Upper lobe of left lung (tissue), 6 donors: Measurements from ENCODE around the gene ADAMTS17. TPM values are rescaled to one million over a fixed set of nuclear protein-coding genes. Genes with fewer than 3 reads are reported as not detected.

Experiments
- ATAC-seq, 2 donors: fragments of 200-7000 bp; cut with Tn5 transposase; one replicate each; pipeline ENCODE4 v1.9.1; 2022; ENCODE audit warnings: mild to moderate bottlenecking in 2 of 2, moderate library complexity in 2 of 2; ENCODE audit not compliant: low FRiP score in 2 of 2
- DNase-seq, 2 donors: peaks; one replicate each; pipeline ENCODE4 v3.0.0-alpha.2; 2019 to 2020
- H3K27ac ChIP-seq, 4 donors: fragments of 200-600 bp; sonication (generic); one replicate each; pipeline ENCODE4 v1.5.1; 2016 to 2019
- H3K27me3 ChIP-seq, 4 donors: fragments of 200-600 bp; sonication (generic); one replicate each; pipeline ENCODE4 v1.5.1; 2017 to 2019
- H3K36me3 ChIP-seq, 4 donors: fragments of 200-600 bp; sonication (generic); one replicate each; pipeline ENCODE4 v1.5.1; 2016 to 2019
- H3K4me1 ChIP-seq, 4 donors: fragments of 200-600 bp; sonication (generic); one replicate each; pipeline ENCODE4 v1.5.1; 2018 to 2019
- H3K4me3 ChIP-seq, 4 donors: fragments of 200-600 bp; sonication (generic); one replicate each; pipeline ENCODE4 v1.5.1; 2017 to 2019; ENCODE audit warnings: mild to moderate bottlenecking in 2 of 4, moderate library complexity in 1 of 4
- H3K9me3 ChIP-seq, 4 donors: fragments of 200-600 bp; sonication (generic); one replicate each; pipeline ENCODE4 v1.5.1; 2018 to 2019
- CTCF ChIP-seq, 6 experiments: fragments of 450-650 bp in 4 of 6; fragments of 200-600 bp in 2 of 6; sonication (generic) in 2 of 6; IDR thresholded peaks; one replicate each; pipeline ENCODE4 v1.5.1; 2016 to 2019; ENCODE audit warnings: antibody characterized with exemption in 6 of 6
- EP300 ChIP-seq, 4 donors: sonication (generic); formaldehyde crosslinking; IDR thresholded peaks; one replicate each; pipeline ENCODE4 v1.5.1; 2017; ENCODE audit warnings: antibody characterized with exemption in 4 of 4, control low read depth in 2 of 4
- POLR2A ChIP-seq, 4 donors: fragments of 450-650 bp; IDR thresholded peaks; one replicate each; pipeline ENCODE4 v1.5.1; 2016 to 2017; ENCODE audit warnings: antibody characterized with exemption in 4 of 4, mild to moderate bottlenecking in 2 of 4
- POLR2AphosphoS5 ChIP-seq, 2 donors: sonication (generic); formaldehyde crosslinking; IDR thresholded peaks; one replicate each; pipeline ENCODE4 v1.5.1; 2017; ENCODE audit warnings: antibody characterized with exemption in 2 of 2
- WGBS, 2 donors: methylation state at CpG; one replicate each; pipeline ENCODE4 v1.1.5; 2017 to 2018; 5-methylcytosine and 5-hydroxymethylcytosine counted together
- total RNA-seq, 6 donors: library from RNA; depleted of rRNA in 4 of 6; stranded (reverse); fragments of >200 nt in 4 of 6; gene quantifications; one replicate each; pipeline versions ENCODE4 v1.1.0 to v1.2.1, GENCODE V29; 2016 to 2021
- donor health status: DM: no; HTN: no; CAD: no; lungs with moderate emphysema.
- donor health status: DM: no; HTN: yes; CAD: no; lungs with severe emphysema.

The ADAMTS17 gene
- total RNA-seq, 6 donors from 2014 or later = 3.2 to 11.5 (median 5.7) TPM

GRCh38 chr15:100180921-100181320 is 160.9 kb downstream of the ADAMTS17 start:
- Histone ChIP-seq H3K4me1 (no peaks in the 10 kb centered on the region), H3K4me3 (no peak overlapping the region), H3K36me3 (no peaks in the 10 kb centered on the region), H3K27ac (no peak overlapping the region), H3K9me3 (no peaks in the 10 kb centered on the region), H3K27me3 (no peaks in the 10 kb centered on the region)
- WGBS, 2 donors = 90 to 93% methylated on average over 2 of the region's 2 CpGs
- TF ChIP-seq CTCF (IDR thresholded peaks at IDR 0.05) (no peak), POLR2A (IDR thresholded peaks at IDR 0.05) (no peak), POLR2AphosphoS5 (IDR thresholded peaks at IDR 0.05) (no peak), EP300 (IDR thresholded peaks at IDR 0.05) (no peak)
- DNase-seq = no peak
- no peak for ATAC-seq

GRCh38 chr15:100175406-100176114 is 166.2 kb downstream of the ADAMTS17 start:
- 51 to 60% methylated on average over 12 of the region's 12 CpGs for WGBS, 2 donors
- no peak overlapping the region for H3K27ac ChIP-seq
- no peak for TF ChIP-seq EP300 (IDR thresholded peaks at IDR 0.05)
- TF ChIP-seq POLR2A (IDR thresholded peaks at IDR 0.05) = no peak
- TF ChIP-seq CTCF (IDR thresholded peaks at IDR 0.05) = no peak
- no peak for TF ChIP-seq POLR2AphosphoS5 (IDR thresholded peaks at IDR 0.05)
- no peak overlapping the region for H3K4me3 ChIP-seq
- H3K4me1 ChIP-seq = no peaks in the 10 kb centered on the region
- DNase-seq (no peak), ATAC-seq (peak in 1 of 2 donors; percentile 12)
- H3K27me3 ChIP-seq = no peaks in the 10 kb centered on the region
- H3K9me3 ChIP-seq = peaks cover 8 to 28% (median 16%) of the 10 kb centered on the region in 4 donors
- H3K36me3 ChIP-seq = no peaks in the 10 kb centered on the region

GRCh38 chr15:100174904-100175275 is 166.9 kb downstream of the ADAMTS17 start:
- no peak overlapping the region for H3K4me3 ChIP-seq
- 84 to 89% methylated on average over 3 of the region's 3 CpGs for WGBS, 2 donors
- H3K9me3 ChIP-seq = peaks cover 8 to 28% (median 16%) of the 10 kb centered on the region in 4 donors
- no peak for ATAC-seq
- no peaks in the 10 kb centered on the region for H3K27me3 ChIP-seq
- DNase-seq = no peak
- no peaks in the 10 kb centered on the region for H3K36me3 ChIP-seq
- H3K27ac ChIP-seq = no peak overlapping the region
- TF ChIP-seq CTCF (IDR thresholded peaks at IDR 0.05) = no peak
- no peak for TF ChIP-seq EP300 (IDR thresholded peaks at IDR 0.05)
- TF ChIP-seq POLR2AphosphoS5 (IDR thresholded peaks at IDR 0.05) = no peak
- TF ChIP-seq POLR2A (IDR thresholded peaks at IDR 0.05) = no peak
- H3K4me1 ChIP-seq = no peaks in the 10 kb centered on the region

GRCh38 chr15:100174159-100174903 is 167.4 kb downstream of the ADAMTS17 start:
- TF ChIP-seq POLR2A (IDR thresholded peaks at IDR 0.05) = no peak
- no peak for TF ChIP-seq POLR2AphosphoS5 (IDR thresholded peaks at IDR 0.05)
- TF ChIP-seq CTCF (IDR thresholded peaks at IDR 0.05) = no peak
- no peak for TF ChIP-seq EP300 (IDR thresholded peaks at IDR 0.05)
- Histone ChIP-seq H3K9me3 (peaks cover 8 to 28% (median 16%) of the 10 kb centered on the region in 4 donors), H3K4me1 (no peaks in the 10 kb centered on the region), H3K27me3 (no peaks in the 10 kb centered on the region), H3K4me3 (no peak overlapping the region), H3K36me3 (no peaks in the 10 kb centered on the region), H3K27ac (no peak overlapping the region)
- ATAC-seq (no peak), DNase-seq (no peak)
- WGBS, 2 donors = 48 to 51% methylated on average over 7 of the region's 7 CpGs
